CD4-positive, alpha-beta T cell treated with Interleukin-6 at 100 ng/mL for 8 hours (primary cell): ENCODE data around the gene C10orf62.

Experiments used
- DNase-seq: peaks from one replicate; pipeline ENCODE4 v3.0.0-alpha.2; 2020; ENCODE audit warnings: mixed read lengths, low spot score

The C10orf62 gene

DNA sequence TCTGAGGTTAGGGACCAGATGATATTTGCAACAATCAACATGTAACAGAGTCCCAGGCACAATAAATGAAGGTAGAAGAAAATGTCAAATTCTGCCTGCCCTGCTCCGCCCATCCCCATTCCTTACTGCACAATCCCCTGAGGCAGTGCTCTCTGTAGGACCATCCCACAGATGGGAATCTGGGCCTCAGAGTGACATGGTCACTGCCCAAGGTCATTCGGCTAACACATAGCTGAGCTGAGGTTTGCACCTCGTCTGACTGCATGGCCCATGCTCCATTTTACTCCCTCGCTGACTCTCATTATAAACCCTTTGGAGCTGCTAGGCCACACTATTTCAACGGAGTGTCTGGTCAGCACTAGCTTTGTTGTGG is 4.1 kb upstream of the C10orf62 start:
- no peak for DNase-seq

DNA sequence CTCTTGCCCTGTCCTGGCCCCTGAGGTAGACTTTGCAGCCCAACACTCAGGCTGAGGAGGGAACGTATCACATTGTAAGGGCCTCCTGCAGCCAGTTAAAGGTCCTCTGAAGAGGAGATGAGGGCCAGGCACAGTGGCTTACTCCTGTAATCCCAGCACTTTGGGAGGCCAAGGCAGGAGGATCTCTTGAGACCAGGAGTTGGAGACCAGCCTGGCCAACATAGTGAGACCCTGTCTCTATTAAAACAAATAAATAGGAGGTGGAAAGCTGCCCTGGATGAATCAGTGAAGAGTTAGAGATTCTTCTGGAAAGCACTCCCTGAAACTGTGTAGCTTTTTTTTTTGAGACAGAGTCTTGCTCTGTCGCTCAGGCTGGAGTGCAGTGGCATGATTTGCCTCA is 2.3 kb upstream of the C10orf62 start:
- no peak for DNase-seq

DNA sequence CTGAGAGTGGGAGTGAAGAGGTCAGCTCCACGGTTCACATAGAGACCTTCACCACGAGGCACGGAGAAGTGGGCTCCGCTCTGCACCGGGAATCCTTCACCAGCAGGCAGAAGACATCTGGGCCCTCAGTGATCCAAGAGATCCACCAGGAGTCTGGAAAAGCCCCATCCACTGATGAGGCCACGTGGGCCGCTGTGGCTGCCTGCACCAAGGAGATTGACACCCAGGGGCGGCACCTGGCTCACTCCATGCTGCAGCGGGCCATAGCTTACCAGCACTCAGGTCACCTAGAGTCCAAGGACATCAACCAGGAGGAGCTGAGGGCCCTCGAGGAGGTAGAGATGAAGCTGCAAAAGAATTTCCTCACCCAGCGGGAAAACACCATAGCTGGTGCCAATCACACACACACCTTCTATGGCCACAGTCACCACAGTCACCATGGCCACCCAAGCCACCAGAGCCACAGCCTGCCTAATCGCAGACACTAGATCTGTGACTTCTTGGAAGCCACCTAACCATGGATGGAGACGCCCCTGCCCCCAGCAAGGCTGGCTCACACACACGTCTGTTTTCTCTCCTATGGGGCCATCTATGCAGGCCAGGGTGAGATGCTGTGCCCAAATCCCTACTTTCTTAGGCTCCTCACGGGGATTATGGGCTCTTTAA is 694 bp downstream of the C10orf62 start:
- DNase-seq, result no peak

DNA sequence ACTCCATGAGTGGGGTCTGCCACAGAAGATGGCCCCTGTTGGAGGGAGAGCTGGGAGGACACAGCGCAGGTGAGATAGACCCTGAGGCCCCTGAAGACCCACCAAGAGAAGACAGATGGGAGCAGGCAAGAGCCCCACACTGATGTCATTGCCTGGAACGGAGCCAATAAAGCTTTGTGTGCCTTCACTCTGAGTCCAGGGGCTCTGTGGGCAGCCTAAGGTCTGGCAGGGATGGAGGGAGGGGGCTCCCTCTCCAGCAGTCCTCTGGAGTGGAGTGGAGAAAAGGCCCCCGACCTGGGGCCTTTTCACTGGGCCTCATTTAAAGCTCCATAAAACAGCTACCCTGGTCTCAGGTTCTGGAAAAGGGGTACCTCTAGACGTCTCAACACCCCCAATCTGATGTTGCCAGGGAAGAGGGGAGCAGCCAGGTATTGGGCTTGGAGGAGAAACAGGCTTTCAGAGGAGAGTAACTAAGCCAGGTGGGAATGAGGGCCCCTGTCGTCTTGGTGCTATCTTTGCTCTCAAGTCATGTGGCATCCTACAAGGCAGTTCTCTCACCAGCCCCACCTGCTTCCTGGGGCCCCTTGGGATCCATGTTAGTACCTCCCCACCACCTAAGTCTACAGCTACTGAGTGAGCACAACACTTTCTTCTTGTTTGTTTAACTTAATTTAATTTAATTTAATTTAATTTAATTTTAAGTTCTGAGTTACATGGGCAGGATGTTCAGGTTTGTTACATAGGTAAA is 1.4 kb downstream of the C10orf62 start:
- no peak for DNase-seq

DNA sequence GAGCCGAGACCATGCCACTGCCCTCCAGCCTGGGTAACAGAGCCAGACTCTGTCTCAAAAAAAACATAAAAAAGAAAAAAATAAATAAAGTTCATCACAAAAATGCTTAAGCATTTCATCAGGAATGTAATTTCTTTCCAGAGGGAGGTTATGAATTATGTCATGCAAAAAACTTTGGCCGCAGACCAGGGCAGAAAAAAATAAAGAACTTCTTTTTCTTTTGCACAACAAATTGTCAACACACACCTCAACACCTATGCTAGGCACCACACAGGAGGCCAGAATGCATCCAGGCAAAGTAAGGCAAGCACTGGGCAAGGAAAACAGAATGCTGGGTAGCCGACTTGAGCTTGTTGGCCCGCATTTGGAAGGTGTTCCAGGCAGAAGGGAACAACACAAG is 3.9 kb downstream of the C10orf62 start:
- DNase-seq, result no peak

DNA sequence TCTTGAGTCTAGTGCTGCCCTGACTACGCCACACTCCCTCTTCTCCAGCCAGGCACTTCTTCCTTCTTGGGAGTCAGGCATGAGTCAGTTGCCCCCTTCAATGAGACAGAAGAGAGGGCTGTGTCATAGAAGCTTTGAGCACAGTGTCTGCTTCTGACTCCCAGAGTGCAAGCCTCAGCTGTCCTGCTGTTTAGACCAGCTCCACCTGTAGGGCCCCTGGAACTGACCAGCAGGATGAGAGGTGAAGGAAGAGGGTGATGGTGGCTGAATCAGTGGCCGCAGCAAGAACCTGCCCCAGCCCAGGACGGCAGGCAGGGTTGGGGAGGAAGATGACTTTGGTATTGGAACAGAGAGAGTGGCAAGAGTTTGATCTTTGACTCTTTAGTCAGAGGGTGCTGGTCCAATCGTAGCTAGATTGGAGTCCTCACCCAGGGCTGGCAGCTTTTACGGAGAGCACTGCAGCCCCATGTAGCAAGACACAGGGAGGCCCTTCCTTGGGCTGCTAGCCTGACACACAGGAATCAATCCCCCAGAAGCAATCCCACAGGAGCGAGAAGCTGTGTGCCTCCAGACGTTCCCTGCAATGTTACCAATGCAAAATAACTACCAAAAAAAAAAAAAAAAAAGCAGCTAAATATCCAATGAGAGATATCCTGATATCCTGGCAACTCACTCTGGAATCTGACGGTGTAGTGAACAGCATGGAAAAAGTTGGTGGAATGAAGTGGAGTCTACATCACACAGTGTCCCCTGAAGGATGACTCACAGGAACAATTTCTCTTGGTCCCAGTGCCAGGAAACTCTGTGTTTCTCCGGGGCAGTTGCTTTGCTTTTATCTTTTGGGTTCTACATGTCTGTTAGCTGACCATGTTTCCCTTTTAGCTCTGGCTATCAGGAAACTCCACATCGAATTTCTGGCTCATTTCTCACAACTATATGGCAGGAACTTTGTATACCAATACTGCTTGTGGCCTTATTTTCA is 6.9 kb downstream of the C10orf62 start:
- DNase-seq, result no peak

DNA sequence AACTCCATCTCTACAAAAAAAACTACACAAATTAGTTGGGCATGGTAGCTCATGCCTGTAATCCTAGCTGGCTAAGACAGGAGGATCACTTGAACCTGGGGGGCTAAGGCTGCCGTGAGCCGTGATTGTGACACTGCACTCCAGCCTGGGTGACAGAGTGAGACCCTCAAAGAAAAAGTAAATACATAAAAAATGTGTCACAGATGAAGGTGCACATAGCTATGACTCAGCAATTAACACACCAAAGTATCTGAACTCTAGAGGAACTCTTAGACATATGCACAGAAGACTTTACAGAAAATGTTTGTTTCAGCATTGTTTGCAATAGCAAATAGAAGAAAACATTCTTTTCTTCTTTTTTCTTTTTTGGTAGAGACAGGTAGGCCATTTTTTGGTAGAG is 8.3 kb downstream of the C10orf62 start:
- no peak for DNase-seq

DNA sequence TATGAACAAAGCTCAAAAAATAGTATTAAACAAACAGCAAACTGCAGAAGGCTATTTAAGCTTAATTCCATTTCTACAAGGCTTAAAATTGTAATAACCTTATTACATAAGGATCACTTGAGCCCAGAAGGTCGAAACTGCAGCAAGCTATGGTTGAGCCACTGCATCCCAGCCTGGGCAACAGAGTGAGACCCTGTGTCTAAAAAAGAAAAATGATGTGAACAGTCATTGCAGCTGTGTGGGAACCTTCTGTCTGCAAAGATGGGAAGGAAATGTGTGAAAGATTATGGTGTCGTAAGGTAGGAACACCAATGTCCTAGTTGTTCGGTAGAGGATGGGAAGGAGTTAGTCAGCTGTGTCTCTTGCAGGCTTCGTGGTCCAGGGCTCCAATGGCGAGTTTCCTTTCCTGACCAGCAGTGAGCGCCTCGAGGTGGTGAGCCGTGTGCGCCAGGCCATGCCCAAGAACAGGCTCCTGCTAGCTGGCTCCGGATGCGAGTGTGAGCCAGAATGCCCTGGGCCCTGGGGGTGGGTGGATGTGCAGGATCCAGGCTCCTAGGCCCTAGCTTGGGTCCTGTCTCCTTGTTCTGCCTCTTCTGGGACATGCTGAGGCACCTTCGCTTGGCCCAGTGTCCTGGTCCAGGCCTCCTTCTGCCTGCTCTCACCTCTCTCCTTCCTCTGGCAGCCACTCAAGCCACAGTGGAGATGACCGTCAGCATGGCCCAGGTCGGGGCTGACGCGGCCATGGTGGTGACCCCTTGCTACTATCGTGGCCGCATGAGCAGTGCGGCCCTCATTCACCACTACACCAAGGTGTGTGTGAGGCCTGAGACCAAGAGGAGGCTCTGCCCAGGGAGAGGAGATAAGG is 9.1 kb downstream of the C10orf62 start:
- no peak for DNase-seq

DNA sequence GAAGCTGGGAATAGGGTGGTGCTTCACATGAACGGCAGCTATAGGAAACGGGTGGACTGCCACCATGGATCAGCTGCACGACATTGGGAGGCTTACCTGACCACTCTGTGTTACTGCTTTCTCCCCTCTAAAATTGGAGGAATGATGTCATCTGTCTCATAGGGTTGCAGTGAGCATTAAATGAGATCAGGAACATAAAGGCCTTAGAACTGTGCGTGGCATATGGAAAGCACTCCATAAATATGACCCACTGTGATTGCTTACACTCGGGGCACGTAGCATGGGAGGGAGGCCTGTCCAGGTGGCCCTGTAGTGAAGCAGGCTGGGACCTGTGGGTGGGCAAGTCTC is 9.7 kb downstream of the C10orf62 start:
- no peak for DNase-seq

DNA sequence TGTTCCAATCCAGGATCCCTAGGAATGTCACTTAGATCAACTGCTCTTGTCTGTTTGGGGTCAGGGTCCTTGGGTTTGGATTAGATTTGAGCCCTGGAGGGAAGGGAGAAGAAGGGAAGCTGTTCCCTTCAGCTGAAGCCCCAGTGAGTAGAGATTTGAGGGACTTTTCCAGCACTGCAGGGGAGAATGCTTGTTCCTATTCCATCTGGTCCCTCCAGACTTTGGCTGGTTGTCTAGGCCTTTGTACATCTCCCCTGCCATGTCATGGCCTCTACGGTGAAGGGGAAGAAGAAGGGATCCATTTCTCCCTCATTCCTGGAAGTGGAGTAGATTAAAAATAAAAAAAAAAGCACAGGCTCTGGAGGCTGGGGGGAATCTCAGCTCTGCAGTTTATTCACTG is 11.1 kb downstream of the C10orf62 start:
- DNase-seq, result no peak

DNA sequence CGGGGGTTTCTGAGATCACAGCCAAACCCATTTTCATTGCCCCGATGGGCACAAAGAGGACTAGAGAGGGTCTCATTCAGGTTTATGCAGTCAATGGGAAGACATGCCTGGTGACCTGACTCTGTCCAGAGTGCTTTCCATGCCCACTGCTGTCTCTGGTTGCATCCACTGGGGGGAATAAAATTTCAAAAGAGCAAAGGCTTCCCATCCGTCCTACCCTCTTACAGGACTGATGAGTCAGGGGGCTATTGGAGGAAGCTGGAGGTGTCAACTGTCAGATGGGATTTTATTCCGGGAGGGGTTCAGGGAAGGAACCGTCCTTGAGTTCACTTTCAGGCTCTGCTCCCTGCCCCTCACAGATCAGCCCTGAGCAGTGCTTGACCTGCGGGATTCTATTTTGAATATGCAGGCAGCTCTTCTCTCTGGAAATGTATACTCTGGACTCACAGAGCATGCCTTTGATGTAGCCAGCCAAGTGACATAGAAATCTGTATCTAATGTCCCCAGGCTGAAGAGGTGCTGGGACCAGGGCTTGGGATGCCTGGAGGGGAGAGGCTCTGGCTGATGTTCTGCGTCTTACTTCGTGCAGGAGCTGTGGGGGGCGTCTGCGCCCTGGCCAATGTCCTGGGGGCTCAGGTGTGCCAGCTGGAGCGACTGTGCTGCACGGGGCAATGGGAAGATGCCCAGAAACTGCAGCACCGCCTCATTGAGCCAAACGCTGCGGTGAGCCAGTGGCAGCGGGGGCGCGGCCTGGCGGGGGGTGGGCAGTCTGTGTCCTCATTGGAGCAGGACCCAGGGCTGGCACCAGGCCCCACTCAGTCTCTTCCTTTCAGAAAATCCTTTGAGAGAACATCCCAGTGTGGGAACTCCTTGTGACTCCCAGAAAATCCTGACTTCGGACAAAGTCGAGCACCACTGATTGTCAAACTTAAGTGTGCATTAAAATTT is 12.0 kb downstream of the C10orf62 start:
- no peak for DNase-seq

DNA sequence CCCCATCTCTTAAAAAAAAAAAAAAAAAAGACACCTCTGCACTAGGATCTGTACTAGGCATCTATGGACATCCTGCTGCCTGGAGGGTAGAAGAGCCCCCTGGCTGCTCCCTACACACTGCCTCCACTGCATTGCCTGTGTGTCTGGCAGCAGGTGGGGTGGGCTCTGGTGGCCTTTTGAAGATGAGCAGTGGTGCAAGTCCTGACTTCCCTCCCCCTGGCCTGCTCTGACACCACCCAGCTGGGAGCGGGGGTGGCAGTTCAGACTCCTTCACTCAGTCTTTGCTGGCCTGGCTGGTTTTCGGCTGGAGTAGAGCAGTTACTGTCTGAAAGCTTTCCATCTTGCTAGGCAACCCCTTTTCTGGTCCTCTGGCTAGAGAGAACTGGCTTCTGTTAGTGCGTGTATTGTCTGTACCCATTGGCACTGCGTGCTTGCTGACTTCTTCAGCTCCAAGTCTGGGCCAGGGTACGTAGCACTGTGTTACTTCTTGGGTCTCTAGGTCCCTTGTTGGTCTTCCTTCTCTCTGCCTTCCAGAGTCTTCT is 17.6 kb downstream of the C10orf62 start:
- no peak for DNase-seq

DNA sequence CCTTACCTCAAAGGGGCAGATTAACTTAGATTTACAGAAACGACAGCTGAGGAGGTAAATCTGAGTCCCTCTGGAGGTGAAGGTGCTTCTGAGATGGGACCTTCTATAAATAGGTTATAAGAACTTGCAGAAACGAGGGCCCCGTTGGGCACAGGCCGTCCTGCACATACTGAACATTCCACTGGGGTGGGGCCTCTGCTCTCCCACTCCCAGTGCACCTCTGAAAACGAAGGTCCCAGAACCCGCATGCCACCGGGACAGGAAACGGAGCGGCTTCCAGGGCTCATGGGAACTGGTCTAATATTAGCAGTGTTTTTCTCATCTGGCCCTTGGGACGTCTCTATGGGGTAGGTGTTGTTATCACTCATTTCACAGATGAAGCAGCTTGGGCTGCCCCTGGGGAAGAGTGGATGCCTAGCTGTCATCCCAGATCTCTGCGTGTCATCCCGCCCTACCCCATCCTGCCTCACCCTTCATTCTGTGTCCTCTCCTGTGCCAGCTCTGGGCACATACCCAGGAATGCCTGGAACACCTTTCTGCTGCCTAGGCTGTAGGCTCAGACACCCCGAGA is 19.6 kb downstream of the C10orf62 start:
- DNase-seq, result no peak

DNA sequence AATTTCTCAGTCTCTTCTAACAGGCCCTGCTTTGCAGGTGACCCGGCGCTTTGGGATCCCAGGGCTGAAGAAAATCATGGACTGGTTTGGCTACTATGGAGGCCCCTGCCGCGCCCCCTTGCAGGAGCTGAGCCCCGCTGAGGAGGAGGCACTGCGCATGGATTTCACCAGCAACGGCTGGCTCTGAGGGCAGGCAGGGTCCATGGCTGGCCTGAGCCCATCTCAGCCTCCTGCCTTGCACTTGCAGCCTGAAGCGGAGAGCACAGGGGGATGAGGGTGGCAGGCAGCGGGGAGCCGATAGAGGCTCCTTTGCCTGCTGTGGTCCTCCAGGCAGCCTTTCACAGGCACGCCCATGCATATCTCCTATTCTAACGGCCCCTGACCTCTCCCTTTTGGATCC is 22.0 kb downstream of the C10orf62 start:
- no peak for DNase-seq

DNA sequence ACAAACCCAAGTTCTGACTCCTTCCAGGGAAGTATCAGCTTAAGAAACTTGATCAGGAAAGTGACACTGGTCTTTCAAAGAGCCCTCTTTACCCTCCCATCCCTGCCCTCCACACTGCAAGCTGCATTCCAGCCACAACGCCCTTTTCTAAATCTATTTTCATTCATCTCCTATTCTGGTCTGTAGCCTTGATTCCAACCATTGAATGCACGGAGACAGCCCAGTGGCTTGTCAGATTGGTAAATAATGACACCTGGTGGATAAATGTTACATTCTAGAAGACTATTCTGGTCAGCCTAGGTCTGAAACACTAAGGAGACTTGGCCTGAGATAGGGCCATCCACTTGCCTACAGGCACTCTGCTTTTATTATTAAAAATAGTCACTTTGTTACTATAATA is 22.9 kb downstream of the C10orf62 start:
- no peak for DNase-seq

DNA sequence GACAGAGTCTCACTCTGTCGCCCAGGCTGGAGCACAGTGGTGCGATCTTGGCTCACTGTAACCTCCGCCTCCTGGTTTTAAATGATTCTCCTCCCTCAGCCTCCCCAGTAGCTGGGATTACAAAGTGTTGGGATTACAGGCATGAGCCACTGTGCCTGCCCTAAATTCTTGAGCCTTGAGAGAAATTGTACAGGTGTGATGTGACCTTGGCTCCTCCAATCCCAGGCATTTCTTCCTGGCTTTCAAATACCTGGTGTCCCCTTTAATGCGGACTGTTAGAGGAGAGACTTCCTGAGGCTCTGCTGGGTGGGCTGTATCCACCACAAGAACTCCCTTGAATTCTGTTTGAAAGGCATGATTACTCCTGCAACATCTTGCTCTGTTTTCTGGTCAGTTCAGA is 28.8 kb downstream of the C10orf62 start:
- no peak for DNase-seq

DNA sequence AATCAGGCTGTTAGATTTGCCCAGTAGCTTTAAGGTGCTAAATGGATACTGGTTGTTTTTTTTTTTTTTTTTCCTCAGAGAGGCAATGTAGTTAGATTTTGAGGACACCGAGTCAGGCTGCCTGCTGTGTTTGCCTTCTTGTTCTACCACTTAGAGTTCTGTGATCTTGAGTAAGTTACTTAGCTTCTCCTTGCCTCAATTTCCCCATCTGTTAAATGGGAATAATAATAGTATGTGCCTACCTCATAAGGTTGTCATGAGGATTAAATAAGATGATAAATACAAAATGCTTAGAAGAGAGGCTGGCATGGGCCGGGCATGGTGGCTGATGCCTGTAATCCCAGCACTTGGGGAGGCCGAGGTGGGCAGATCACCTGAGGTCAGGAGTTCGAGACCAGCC is 29.2 kb downstream of the C10orf62 start:
- DNase-seq, result no peak

DNA sequence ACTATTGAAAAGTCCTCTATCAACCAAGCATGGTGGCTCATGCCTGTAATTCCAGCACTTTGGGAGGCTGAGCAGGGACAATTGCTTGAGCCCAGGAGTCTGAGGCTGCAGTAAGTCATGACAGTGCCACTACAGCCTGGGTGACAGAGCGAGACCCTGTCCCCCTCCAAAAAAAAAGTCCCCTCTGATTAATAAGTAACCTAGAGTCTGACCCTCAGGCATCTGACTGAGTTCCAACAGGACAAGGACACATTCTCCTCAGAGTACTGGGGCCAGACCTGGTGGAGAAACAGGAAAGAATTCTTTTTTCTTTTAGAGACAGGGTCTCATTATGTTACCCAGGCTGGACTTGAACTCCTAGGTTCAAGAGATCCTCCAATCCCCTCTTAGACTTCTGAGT is 33.8 kb downstream of the C10orf62 start:
- DNase-seq, result no peak

DNA sequence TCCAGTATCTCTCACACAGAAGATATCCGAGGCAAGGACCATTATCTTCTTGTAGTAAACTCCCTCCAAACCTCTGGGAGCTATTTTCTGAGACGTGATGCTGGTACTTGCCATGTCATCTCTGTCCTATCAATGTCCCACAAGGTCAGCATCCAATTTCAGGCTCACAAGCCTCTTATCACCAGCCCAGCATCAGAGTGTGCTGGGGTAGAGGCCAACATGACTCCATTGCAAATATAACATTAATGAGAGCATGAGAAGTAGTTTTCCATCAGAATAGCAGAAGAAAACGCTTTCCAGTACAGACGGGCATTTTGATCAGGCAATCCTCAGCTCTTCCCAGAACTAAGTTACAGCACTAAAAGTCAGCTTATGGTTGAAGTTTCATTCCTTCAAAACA is 38.2 kb downstream of the C10orf62 start:
- DNase-seq, result no peak

DNA sequence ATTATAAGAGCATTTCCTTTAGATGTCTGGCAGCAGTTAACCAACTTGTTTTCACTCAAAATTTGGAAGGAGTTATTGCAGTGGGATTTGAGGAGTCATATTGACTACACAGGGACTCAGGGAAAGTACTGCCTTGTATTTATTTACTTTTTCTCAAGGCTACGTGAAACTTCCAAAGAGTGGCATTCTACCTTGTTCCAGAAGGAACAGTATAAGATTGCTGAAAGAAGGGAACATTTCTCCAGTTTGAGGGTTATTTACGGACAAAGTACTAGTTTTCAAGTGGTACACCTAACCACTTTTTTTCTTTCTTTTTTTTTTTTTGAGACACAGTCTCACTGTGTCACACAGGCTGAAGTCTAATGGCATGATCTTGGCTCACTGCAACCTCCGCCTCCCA is 38.7 kb downstream of the C10orf62 start:
- DNase-seq, result no peak
